Chondrocyte (in vitro differentiated cells): Measurements from ENCODE around the gene APLP2. TPM values are rescaled to one million over a fixed set of nuclear protein-coding genes. Genes with fewer than 3 reads are reported as not detected.
A peak's percentile ranks its signal among the peaks of the same experiment; 100 is the strongest.

Experiments
- DNase-seq: peaks from one replicate; pipeline ENCODE4 v3.0.0; 2021; ENCODE audit warnings: mixed read lengths, low spot score
- H3K27ac Mint-ChIP-seq: one replicate; pipeline ENCODE4 v1.8.0; 2021; ENCODE audit warnings: mild to moderate bottlenecking, moderate library complexity, mixed read lengths; ENCODE audit not compliant: unreplicated experiment
- H3K27me3 Mint-ChIP-seq: 2 replicates; pipeline ENCODE4 v1.8.0; 2021; ENCODE audit warnings: low read depth, mixed read lengths
- H3K36me3 Mint-ChIP-seq: 2 replicates; pipeline ENCODE4 v1.8.0; 2021; ENCODE audit warnings: low read depth, mixed read lengths
- H3K4me1 Mint-ChIP-seq: 2 replicates; pipeline ENCODE4 v1.8.0; 2021; ENCODE audit warnings: low read depth, mild to moderate bottlenecking, mixed read lengths
- H3K4me3 Mint-ChIP-seq: one replicate; pipeline ENCODE4 v1.8.0; 2021; ENCODE audit warnings: mild to moderate bottlenecking, moderate library complexity, mixed read lengths; ENCODE audit not compliant: unreplicated experiment
- H3K9me3 Mint-ChIP-seq: 2 replicates; pipeline ENCODE4 v1.8.0; 2021; ENCODE audit warnings: low read depth, mixed read lengths
- total RNA-seq: library from RNA; stranded (reverse); gene quantifications from 3 replicates; pipeline ENCODE4 v1.2.1, GENCODE V29; 2021
- TF ChIP-seq, protein P1 (sequence below): fragments of 200-600 bp; sonication (generic); IDR thresholded peaks from 2 replicates; pipeline ENCODE4 v1.5.0; 2021; ENCODE audit warnings: antibody characterized with exemption, mild to moderate bottlenecking, moderate library complexity

Gene APLP2
- total RNA-seq, 1 donor from 2014 or later, result 358 TPM

DNA sequence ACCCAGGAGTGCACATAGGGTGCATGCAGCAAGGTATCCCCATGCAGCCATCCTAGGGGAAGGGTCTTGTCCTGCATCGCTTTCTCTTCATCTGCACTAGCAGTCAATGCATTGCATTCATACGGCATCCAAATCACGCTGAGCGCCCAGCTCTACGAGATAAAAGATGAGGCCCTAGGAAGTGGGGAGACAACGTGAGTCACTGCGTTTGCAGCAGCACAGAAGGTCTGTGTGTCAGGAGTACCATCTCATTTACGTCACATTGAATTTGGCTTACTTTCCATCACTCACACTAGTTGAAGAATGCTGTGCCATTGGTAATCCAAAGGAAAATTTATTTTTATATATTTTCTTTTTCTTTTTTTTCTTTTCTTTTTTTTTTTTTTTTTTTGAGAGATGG, 87.4 kb downstream of the APLP2 start:
- Mint-ChIP-seq H3K4me3 (no peak overlapping the region), H3K9me3 (no peaks in the 10 kb centered on the region), H3K36me3 (no peaks in the 10 kb centered on the region), H3K4me1 (peaks cover 20% of the 10 kb centered on the region), H3K27ac (no peak overlapping the region), H3K27me3 (peaks cover 25% of the 10 kb centered on the region)
- TF ChIP-seq, protein P1, sequence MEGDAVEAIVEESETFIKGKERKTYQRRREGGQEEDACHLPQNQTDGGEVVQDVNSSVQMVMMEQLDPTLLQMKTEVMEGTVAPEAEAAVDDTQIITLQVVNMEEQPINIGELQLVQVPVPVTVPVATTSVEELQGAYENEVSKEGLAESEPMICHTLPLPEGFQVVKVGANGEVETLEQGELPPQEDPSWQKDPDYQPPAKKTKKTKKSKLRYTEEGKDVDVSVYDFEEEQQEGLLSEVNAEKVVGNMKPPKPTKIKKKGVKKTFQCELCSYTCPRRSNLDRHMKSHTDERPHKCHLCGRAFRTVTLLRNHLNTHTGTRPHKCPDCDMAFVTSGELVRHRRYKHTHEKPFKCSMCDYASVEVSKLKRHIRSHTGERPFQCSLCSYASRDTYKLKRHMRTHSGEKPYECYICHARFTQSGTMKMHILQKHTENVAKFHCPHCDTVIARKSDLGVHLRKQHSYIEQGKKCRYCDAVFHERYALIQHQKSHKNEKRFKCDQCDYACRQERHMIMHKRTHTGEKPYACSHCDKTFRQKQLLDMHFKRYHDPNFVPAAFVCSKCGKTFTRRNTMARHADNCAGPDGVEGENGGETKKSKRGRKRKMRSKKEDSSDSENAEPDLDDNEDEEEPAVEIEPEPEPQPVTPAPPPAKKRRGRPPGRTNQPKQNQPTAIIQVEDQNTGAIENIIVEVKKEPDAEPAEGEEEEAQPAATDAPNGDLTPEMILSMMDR, result no peak
- no peak for DNase-seq

DNA sequence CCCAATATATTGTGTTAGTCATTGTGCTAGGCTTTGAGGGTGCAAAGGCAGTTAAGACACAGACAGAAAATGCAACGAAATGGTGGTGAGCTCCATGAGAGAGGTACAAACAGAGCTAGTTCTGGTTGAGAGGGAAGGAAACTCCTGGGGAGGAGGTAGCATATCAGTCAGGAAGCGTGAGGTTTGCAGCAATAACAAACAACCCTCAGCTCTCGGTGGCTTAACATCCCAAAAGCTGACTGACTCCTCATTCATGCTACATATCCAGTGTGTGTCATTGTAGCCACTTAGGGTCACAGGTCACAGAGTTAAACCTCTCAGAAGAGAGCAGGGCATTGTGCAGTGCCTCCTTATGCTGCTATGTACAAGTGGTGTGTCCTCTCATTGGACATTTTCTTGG, 88.1 kb downstream of the APLP2 start:
- TF ChIP-seq, protein P1, result no peak
- peaks cover 27% of the 10 kb centered on the region for H3K27me3 Mint-ChIP-seq
- H3K36me3 Mint-ChIP-seq, result no peaks in the 10 kb centered on the region
- H3K4me3 Mint-ChIP-seq, result no peak overlapping the region
- DNase-seq, result no peak
- no peak overlapping the region for H3K27ac Mint-ChIP-seq
- H3K9me3 Mint-ChIP-seq, result no peaks in the 10 kb centered on the region
- H3K4me1 Mint-ChIP-seq, result peaks cover 20% of the 10 kb centered on the region

DNA sequence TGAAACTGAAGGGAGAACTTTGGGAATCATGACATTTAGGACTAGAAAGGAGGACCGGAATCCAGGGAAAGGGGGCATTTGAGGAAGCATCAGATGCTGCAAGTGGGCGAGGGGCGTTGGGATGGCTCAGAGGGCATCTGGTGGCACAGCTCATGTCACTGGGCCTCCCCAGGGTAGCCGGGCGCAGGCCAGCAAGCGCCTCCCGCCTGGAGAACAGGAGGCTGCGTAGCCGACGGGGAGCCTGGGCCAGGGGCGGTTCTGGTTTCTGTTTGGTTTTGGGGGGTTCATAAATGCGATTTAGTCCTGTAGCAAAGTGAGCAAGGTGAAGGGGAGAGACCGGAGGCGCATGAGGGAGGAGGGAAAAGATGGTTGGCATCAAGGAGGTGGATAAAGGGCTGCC, 89.4 kb downstream of the APLP2 start:
- Mint-ChIP-seq H3K27me3 (peaks cover 29% of the 10 kb centered on the region), H3K9me3 (no peaks in the 10 kb centered on the region), H3K4me1 (peaks cover 23% of the 10 kb centered on the region), H3K36me3 (no peaks in the 10 kb centered on the region), H3K27ac (no peak overlapping the region), H3K4me3 (peak overlapping the region; percentile 33)
- TF ChIP-seq, protein P1, result no peak
- no peak for DNase-seq

DNA sequence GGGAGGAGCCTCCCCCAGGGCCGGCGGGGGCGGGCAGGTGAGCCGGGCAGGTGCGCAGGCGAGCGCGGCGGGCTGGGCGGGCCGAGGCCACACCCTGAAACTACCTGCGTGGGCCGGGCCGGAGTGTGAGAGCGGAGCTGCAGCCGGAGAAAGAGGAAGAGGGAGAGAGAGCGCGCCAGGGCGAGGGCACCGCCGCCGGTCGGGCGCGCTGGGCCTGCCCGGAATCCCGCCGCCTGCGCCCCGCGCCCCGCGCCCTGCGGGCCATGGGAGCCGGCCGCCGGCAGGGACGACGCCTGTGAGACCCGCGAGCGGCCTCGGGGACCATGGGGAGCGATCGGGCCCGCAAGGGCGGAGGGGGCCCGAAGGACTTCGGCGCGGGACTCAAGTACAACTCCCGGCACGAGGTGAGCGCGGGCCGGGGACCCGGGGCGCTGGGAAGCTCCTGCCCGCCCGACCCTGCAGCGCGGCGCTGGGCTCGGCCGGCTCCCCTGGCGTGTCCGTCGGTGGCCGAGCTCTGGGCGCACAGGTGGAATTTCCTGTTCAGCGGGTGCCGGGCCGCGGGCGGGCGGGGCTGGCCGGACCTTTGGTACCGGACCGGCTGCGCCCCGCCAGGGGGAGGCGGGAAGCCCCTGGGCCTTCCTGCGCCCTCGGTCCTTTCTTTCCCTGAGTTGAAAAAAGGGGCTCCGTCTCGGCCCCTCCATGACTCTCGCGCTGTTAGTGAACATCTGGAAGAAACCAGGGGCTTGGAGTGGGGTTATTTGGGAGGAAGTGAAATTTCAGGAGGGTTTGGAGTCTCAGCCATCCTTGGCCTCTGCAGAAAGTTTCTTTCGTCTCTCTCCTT, 90.2 kb downstream of the APLP2 start, which contains the start of gene ST14:
Gene ST14 (plus strand): TSS at position 126 of the 841 bp plus-strand sequence. CDS start 198 bp downstream, at position 324.
- Mint-ChIP-seq H3K36me3 (no peaks in the 10 kb centered on the region), H3K4me3 (peak within 1 kb of the TSS; percentile 45), H3K4me1 (peaks cover 23% of the 10 kb centered on the region), H3K27ac (no peak within 1 kb of the TSS), H3K9me3 (no peaks in the 10 kb centered on the region), H3K27me3 (peaks cover 29% of the 10 kb centered on the region)
- no peak for DNase-seq
- TF ChIP-seq, protein P1, result no peak

DNA sequence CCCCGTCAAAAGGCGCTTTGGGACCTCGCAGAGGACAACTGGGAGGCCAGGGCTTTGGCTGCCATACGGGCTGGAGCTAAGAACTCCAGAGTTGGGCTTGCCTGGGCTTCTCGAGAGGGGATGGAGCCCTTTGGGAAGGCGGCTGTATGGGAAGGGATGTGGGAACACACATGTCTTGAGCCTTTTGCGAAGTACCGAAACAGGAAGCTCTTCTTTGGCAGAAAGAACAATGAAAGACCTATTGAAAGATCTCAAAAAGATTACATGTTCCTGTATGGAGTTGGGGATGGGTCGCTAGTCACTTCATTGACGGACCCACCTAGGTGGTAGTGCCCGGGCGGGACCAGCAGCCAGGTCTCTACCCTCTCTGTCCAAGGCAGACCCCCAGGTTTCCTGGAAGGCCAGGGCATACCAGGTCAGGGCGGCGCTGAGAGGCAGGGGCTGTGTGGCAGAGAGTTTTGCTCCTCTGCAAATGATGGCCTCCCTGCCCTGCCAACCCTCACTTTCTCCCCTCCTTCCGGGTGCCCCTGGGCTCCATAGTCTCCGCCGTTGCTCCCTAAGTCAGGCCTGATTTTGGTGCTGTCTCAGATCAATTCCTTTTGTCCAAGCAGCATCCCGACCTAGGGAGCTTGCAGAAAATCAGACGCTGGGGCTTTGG, 90.9 kb downstream of the APLP2 start:
- Mint-ChIP-seq H3K9me3 (no peaks in the 10 kb centered on the region), H3K4me3 (peak overlapping the region; percentile 45), H3K27ac (no peak overlapping the region), H3K27me3 (peaks cover 29% of the 10 kb centered on the region), H3K36me3 (no peaks in the 10 kb centered on the region), H3K4me1 (peaks cover 23% of the 10 kb centered on the region)
- TF ChIP-seq, protein P1, result no peak
- DNase-seq, result no peak
